ENCODE measurements around the gene PDCD1LG2.
"Not testable (repeated sequence)": the region's sequence is repeated elsewhere in the genome, so short reads cannot be mapped to it uniquely, and the experiment has no call there.

Gene PDCD1LG2

DNA sequence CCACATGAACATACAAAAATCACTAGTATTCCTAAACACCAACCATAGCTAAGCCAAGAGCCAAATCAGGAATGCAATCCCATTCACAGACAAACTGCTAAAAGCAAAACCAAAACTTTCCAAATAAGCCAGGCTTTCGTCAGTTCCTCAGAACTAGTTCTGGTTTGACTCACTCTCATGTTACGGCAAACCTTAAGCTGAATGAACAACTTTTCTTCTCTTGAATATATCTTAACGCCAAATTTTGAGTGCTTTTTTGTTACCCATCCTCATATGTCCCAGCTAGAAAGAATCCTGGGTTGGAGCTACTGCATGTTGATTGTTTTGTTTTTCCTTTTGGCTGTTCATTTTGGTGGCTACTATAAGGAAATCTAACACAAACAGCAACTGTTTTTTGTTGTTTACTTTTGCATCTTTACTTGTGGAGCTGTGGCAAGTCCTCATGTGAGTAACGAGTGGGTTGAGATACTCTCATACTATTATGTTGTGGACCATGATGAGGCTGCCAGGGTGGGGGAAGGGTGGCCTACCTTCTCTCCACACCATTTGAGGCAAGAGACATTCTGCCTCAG is at the start of gene PDCD1LG2:
PDCD1LG2 (plus strand) TSS at position 172 of the 572 bp plus-strand sequence. CDS start 12,016 bp downstream, outside the sequence.
- no peak for DNase-seq

DNA sequence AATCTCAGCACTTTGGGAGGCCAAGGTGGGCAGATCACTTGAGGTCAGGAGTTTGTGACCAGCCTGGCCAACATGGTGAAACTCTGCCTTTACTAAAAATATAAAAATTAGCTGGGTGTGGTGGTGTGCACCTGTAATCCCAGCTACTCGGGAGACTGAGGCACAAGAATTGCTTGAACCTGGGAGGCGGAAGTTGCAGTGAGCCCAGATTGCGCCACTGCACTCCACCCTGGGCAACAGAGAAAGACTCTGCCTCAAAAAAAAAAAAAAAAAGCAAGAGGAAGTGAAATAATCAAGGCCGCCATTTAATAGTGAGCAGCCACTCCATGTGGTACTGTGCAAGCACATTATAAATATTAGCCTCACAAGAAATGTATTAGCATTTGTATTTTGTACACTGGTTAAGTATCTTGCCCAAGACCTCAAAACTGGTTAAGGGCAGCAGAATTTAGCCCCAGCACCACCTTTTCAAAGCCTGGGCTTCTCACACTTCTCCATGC is 45.5 kb upstream of the PDCD1LG2 start:
- DNase-seq = not testable (repeated sequence)

DNA sequence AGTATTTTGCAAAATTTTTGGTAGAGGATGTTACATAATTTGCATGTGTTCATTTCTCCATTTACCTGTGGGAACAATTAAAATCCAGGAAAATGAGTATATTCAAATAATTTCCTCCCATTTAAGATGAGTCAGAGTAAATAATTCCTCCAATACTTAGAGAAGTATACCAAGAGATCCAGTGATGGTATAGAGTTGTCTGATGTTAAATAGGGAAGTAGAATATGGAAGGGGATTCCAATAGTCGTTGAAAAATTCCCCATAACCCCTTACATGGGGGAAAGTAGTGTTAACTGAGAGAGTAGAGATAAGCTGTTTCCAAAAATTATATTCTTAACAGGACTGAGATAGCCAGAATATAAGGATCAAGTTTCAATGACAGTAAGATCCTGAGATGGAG is 44.3 kb upstream of the PDCD1LG2 start:
- no peak for DNase-seq

DNA sequence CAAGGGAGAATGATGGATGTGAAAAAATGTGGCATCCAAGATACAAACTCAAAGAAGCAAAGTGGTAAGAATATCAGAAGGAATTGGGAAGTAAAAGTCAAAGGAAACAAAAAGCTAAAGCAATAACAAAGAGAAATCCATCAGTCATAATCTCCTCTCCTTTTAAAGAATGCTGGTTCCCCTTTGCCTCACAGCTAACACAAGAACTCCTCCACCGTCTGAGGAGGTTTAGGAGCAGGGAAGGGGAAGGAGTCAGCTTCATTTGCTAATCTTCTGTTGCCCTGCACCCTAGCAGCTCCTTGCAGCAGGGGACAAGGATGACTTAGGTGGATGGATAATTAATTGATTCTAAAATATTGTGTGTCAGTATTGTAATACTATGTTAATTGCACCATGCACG is 43.6 kb upstream of the PDCD1LG2 start:
- DNase-seq = no peak

DNA sequence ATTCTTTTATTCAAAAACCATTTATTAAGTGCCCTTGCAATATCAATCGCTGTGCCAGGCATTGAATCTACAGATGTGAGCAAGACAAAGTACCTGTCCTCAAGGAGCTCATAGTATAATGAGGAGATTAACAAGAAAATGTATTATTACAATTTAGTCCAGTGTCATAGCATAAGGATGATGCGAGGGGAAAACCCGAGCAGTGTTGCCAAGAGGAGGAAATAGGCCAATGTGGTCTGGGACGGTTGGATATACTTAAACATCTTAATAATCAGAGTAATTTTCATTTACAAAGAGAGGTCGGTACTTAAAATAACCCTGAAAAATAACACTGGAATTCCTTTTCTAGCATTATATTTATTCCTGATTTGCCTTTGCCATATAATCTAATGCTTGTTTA is 41.5 kb upstream of the PDCD1LG2 start:
- no peak for DNase-seq

DNA sequence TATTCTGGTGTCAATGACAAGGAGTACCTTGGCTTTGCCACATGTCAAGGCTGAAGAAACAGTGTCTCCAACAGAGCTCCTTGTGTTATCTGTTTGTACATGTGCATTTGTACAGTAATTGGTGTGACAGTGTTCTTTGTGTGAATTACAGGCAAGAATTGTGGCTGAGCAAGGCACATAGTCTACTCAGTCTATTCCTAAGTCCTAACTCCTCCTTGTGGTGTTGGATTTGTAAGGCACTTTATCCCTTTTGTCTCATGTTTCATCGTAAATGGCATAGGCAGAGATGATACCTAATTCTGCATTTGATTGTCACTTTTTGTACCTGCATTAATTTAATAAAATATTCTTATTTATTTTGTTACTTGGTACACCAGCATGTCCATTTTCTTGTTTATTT is 40.2 kb upstream of the PDCD1LG2 start:
- DNase-seq = no peak

DNA sequence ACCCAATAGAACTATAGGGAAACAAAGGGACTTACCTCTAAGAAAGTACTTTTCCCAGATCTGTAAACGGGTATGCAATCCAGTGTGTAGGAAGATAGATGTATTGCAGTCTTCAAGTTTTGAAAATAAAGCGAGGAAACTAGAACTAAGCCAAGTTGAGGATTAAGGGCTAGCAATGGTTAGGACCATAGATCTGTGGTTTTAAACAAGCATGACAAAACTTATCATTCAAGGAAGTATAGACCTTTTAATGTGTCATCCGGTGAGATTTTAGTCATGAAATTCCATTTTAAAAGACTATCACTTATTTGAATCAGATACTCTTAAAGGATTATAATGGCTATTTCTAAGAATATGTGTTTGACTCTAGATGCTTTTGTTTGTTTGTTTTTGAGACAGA is 39.5 kb upstream of the PDCD1LG2 start:
- no peak for DNase-seq

DNA sequence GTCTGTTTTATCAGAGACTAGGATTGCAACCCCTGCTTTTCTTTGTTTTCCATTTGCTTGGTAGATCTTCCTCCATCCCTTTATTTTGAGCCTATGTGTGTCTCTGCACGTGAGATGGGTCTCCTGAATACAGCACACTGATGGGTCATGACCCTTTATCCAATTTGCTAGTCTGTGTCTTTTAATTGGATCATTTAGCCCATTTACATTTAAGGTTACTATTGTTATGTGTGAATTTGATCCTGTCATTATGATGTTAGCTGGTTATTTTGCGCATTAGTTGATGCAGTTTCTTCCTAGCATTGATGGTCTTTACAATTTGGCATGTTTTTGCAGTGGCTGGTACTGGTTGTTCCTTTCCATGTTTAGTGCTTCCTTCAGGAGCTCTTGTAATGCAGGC is 34.7 kb upstream of the PDCD1LG2 start:
- DNase-seq = not testable (repeated sequence)

DNA sequence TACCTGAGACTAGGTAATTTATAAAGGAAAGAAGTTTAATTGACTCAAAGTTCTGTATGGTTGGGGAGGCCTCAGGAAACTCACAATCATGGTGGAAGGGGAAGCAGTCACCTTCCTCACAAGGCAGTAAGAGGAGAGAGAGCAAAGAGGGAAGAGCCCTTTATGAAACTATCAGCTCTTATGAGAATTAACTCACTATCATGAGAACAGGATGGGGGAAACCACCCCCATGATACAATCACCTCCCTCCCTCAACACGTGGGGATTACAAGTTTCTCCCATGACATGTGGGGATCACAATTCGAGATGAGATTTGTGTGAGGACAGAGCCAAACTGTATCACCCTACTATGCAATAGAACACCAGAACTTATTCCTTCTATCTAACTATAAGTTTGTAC is 32.1 kb upstream of the PDCD1LG2 start:
- no peak for DNase-seq

DNA sequence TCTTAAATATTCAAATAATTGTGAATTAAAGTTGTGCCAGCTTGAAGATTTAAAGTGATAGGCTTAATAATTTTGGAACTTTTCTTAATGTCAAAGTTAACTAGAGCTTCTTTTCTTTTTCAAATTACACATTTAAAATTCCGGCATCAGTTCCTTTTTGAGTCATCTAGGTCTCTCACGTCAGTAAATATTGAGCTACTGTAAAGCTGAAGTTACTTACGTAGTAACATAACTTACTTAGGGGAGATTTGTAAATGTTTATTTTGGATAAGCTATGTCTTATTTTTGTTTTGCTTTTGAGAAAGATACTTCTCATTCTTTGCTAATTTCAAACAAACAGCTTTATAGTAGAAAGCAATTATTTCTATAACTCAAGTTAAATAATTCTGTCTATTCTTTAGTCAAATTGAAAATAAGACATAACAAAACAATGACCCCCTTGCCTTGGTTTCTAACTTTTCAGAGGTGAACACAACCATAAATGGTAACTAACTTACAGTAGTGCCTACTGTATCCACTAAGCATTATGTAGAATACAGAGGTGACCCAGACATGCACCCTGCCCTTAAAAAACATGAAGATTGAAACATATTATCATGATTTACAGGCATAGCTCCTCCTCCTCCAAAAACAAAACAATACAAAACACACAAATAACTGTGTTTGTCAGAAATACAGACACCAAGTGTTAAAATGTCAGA is 30.2 kb upstream of the PDCD1LG2 start:
- DNase-seq = no peak

DNA sequence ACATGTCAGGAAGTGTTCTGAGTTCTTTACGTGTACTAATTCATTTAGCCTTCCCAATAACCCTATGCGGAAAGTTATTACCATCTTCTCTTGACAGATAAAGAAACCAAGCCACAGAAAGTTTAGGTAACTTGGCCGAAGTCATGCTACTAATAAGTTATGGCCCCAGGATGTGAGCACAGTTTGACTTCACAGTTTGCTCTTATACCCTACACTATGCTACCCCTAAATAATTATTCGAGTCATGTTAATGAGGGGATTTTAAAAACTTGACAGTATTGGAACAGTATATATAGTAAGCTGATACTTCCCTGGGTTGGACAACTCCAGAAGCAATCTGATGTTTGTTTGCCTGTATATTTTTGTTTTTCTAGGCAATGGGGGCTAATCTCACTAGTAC is 29.4 kb upstream of the PDCD1LG2 start:
- no peak for DNase-seq

DNA sequence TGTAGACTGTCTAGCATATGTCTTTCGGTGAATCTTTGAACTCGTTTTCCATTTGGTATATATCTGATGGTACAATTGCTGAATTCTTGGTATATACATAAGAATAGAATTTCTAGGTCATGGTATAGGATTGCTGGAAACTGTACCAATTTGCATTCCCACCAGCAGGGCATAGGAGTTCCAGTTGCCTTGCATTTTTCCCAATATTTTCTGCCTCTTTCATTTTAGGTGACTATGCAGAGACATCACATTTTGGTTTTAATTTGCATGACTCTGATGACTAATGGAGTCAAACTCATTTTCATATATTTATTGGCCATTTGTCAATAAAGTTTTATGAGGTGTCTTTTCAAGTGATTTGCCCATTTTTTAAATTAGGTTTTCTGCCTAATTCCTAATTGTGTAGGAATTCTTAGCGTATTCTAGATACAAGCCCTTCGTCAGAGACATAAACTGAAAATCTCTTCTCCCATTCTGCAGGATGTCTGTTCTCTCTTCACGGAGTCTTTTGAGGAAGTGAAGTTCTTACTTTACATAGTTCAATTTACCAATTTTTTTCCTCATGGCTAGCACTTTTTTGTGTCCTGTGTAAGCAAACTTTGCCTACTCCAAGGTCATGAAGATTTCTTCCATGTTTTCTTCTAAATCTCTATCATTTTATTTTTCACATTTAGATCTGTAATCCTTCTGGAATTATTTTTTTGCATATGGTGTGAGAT is 28.9 kb upstream of the PDCD1LG2 start:
- DNase-seq = no peak

DNA sequence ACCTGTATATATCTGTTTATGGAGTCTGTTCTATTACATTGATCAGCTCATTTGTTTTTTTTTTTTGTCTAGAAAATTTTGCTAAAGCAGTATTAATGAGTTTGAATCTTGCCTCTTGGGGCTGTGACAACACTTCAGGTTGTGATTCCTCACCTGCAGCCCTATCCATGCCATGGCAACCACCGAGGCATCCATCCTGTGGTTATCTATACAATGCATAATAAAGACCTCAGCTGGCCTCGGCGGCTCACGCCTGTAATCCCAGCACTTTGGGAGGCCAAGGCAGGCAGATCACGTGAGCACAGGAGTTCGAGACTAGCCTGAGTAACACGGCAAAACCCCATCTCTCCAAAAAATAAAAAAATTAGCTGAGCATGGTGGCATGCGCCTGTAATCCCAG is 28.1 kb upstream of the PDCD1LG2 start:
- DNase-seq = no peak

DNA sequence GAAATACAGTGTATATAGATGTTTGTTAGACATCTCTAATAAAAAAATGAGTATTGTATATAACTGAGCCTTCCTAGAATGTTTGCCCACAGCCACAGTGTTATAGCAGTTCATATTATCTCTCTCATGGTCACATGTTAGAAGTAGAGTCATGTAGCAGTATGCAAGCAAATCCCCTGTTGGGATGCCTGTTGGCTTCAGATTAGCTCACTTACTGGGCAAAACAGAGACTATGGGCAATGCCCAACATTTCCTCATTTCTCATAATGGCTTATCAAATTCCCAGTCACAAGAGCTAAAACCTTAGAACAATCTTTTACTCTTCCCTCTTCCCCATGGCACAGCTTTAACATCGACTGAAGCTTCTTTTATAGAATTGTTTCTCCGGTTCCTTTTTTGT is 27.0 kb upstream of the PDCD1LG2 start:
- DNase-seq = no peak

DNA sequence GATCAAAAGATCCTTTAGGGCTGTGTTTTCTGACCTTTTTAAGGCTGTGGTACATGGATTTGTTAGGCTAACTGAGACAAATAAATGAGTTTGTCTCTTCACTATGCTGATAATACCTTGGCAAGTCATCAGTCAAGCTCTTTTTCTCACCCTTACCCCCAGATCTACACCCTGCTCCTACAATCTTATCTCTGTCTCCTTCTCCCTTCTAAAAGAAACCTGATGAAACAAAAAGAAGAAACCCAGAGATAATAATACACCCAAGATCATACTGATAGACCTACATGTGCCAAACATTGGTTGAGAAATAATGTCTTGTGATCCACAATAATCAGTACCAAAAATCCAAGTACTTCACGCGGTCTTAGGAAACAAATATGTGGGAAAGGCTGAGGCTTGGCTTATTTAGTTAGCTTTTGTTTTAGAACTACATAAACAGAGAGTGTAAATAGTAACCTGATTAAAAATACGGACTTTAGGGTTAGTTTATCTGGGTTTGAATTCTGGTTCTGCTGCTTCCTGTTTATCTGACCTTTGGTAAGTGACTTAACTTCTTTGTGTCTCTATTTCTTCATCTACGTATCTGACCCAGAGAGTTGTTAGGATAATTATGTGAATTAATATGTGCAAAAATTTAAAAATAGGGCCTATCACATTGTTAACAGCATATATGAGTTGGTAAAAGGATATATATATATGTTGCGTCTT is 24.8 kb upstream of the PDCD1LG2 start:
- DNase-seq = no peak

DNA sequence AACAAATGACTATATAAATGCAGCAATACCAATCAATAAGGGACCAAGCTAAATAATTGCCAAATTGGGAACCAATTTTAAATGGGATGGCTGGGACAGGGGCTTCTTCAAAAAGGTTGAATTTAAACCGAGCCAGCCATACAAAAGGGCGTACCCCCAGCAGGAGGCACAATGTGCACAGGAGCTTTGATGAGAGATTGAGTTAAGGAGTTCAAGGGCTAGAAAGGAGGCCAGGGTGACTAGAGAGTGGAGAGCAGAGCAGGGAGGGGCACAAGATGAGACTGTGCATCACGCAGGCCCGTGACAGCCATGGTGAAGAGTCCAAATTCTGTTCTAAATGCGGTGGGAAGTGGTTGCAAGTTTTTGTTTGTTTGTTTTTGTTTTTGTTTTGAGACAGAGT is 23.3 kb upstream of the PDCD1LG2 start:
- no peak for DNase-seq

DNA sequence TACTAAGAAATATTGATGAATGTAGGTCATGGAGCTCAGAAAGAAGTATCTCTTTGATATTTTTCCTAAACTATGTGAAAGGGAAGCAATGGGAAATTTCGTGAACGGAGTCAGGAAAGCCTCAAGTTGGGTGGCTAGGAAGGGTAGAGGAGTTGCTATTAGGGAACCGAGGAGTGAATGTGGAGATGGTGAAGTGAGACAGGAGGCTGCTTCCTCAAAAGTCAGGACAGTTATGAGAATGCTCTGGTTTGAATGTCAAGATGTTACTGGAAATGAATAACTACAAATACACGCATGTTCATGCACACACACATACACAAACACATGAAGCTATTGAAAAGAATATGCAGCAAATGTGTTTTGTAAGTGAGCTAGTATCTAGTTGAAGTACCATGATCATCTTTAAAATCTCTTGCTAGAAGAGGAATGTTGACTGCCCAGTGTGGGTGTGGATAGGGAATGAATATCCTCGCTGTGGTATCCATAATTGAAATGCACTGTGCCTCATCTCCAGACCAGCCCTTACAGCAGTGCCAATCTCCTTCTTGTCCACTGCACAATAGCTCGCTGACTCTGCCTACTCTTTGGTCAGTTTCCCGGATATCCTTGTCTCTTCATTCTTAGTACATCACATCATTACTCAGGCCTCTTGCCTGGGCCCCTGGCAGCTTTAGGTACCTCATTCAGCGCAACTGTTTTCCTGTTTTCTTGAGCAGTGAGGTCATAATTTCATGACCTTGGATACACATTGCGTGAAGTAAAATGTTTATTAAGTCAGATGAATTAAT is 21.9 kb upstream of the PDCD1LG2 start:
- DNase-seq = no peak

DNA sequence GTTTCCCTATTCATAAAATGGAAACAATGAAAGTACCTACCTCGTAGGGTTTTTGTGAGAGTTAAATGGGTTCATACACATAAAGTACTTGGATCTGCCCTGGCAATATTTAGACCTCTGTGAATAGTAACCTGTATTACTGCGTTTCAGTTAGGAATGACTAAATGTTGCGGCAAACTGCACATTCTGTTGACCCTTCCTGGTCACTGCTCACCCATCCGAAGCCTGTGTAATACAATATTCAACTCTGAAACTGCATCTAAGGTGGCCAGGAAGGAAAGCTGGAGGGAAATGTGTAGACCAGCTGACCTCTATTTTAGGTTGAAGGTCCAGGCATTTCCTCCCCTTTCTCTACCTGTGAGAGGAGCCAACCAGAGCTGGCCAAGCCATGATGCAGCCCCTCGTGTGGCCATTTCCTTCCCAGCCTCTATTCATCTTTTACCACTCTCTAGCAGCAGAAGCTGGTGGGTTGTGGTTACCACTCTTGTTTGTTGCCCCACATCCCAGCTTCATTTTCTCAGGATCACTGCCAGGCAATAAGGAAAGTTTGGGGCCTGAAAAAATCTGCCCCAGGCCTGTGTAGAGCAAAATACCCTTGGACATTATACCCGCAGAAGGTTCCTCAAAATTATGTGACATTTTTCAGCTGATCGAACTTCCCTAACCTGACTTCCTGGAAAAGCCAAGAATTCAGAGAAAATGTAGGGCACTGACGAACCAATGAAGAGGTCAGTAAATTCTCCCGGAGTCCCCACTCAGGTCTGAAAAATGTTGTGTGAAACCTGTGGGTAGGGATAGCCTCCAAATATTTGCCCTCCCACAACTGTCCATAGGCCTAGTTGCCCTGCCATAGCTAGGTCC is 20.5 kb upstream of the PDCD1LG2 start:
- no peak for DNase-seq

DNA sequence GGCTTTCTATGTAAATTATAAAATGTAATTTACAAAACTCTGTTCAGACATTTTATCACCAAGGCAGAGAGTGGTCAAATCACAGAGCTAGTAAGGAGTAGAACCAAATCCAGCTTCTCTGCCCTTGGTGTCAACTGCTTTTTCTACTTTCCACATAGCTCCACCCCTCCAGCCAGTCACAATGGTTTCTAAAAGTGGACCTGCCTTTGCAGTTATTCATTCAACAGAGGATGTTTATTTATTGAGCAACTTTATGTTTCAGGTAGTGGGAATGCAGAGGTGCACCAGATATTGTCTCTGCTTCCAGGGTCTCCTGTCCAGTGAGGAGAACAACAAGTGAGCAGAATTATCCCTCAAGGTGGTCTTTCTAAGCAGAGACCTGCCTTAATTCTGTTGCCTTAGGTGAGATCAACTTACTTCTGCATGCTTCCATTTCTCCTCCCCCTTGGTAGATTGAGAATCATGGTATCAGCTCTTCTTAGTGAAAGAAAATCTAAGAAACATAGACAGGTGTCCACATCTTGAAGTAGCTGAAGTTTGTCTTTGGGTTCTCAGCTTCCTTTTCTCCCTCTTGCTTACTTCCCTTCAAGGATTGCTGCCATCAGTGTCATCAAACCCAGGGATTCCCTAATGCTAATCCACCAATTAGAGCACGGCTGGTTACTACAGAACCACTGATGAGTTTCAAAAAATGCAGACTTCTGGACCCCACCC is 17.2 kb upstream of the PDCD1LG2 start:
- DNase-seq = no peak

DNA sequence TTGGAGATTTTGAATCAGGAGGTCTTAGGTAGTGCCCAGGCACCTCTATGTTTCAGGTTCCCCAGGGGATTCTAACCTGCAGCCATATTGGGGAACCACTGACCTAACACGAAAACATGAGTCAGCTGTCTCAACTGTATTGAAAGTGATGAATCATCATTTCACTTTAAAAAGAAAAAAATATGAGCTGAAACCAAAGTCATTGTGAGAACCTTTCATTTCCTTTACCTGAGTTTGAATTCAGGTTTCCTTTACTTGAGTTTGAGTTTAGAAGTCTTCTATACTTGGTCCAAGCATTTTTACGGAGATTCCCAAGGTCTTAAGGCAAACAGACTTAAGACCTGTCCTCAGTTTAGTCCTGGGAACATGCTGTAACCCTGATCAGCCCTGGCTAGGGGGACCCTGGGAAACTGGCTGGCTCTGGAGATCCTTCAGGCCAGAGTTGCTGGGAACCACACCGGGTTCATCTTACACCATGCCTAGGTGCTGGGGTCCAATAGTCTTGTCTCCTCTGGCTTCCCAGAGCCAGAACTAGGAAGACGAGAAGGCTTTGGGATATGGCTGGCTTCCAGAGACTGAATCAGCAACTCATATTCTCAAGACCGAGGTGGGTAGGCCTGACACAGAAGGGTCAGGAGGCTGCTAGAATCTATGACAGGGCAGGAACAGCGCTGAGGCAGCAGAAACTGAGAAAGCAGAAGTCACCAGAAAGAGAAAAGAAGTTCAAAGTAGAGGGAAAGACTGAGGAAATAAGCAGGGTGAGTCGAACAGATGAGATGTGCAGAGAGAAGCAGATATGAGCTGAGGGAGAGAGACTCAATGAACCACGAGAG is 16.4 kb upstream of the PDCD1LG2 start:
- no peak for DNase-seq
